K562 (cell line): ENCODE measurements around the gene MXRA7. TPM values are rescaled to one million over a fixed set of nuclear protein-coding genes. Genes with fewer than 3 reads are reported as not detected.

Experiments
- BHLHE40 ChIP-seq: IDR thresholded peaks from 2 replicates; pipeline ENCODE4 v1.6.1; 2011; ENCODE audit warnings: low read length, improper control_type of control experiment
- CTBP1 ChIP-seq: fragments of 450-650 bp; IDR thresholded peaks from 2 replicates; pipeline ENCODE4 v1.6.1; 2016; ENCODE audit warnings: borderline replicate concordance
- ETV1 ChIP-seq: fragments of 450-650 bp; conservative IDR thresholded peaks from 2 replicates; pipeline ENCODE4 v1.6.1; 2016; ENCODE audit warnings: missing genetic modification characterization, control low read depth, low read depth, missing compliant biosample characterization
- GABPA ChIP-seq: fragments of 200-800 bp; sonication (Bioruptor generic); conservative IDR thresholded peaks from 2 replicates; pipeline ENCODE4 v1.6.1; 2016; ENCODE audit warnings: low read depth, missing genetic modification characterization, missing compliant biosample characterization
- GABPB1 ChIP-seq: sonication (generic); formaldehyde crosslinking; IDR thresholded peaks from 2 replicates; pipeline ENCODE4 v1.8.0; 2022; ENCODE audit warnings: mild to moderate bottlenecking, missing genetic modification reagents
- KDM1A ChIP-seq, 2 experiments: fragments of 450-650 bp; IDR thresholded peaks; 2 replicates each; pipeline ENCODE4 v1.6.1; 2016; ENCODE audit warnings: mild to moderate bottlenecking in 2 of 2
- KLF10 ChIP-seq: fragments of 250-450 bp; sonication (Bioruptor Pico); IDR thresholded peaks from 2 replicates; pipeline ENCODE4 v1.6.1; 2021; ENCODE audit warnings: matching md5 sums
- KLF13 ChIP-seq: fragments of 450-650 bp; IDR thresholded peaks from 2 replicates; pipeline ENCODE4 v1.6.1; 2016; ENCODE audit warnings: missing genetic modification characterization, low read depth, mild to moderate bottlenecking, missing compliant biosample characterization, moderate library complexity, borderline replicate concordance
- L3MBTL2 ChIP-seq: fragments of 450-650 bp; IDR thresholded peaks from 2 replicates; pipeline ENCODE4 v1.6.1; 2016; ENCODE audit warnings: mild to moderate bottlenecking, moderate library complexity
- MTA2 ChIP-seq: fragments of 450-650 bp; IDR thresholded peaks from 2 replicates; pipeline ENCODE4 v1.6.1; 2016; ENCODE audit warnings: low read depth
- NCOR1 ChIP-seq: fragments of 450-650 bp; IDR thresholded peaks from 2 replicates; pipeline ENCODE4 v1.6.1; 2016; ENCODE audit warnings: mild to moderate bottlenecking, moderate library complexity
- NFIC ChIP-seq: fragments of 450-650 bp; IDR thresholded peaks from 2 replicates; pipeline ENCODE4 v1.6.1; 2017; ENCODE audit warnings: mild to moderate bottlenecking, inconsistent platforms
- PHTF2 ChIP-seq: fragments of 250-450 bp; sonication (Bioruptor Pico); IDR thresholded peaks from 2 replicates; pipeline ENCODE4 v1.5.0; 2021; ENCODE audit warnings: mild to moderate bottlenecking
- POLR2H ChIP-seq: IDR thresholded peaks from 2 replicates; pipeline ENCODE4 v1.6.1; 2016; ENCODE audit warnings: missing genetic modification characterization, low read depth, mild to moderate bottlenecking, control low read depth, missing compliant biosample characterization, moderate library complexity
- RCOR1 ChIP-seq, 2 experiments: IDR thresholded peaks; 2 replicates each; pipeline ENCODE4 v1.6.1; 2012; ENCODE audit warnings: low read depth in 2 of 2, low read length in 2 of 2, borderline replicate concordance in 1 of 2, improper control_type of control experiment in 1 of 2
- SIX5 ChIP-seq, 2 experiments: IDR thresholded peaks; 2 replicates each; pipeline ENCODE4 v1.6.1; 2011; ENCODE audit warnings: low read length in 2 of 2, borderline replicate concordance in 1 of 2, low read depth in 1 of 2, mild to moderate bottlenecking in 1 of 2, moderate library complexity in 1 of 2; ENCODE audit not compliant: insufficient read depth in 1 of 2
- SMARCB1 ChIP-seq: IDR thresholded peaks from 2 replicates; pipeline ENCODE4 v1.6.1; 2011; ENCODE audit warnings: improper control_type of control experiment, low read depth; ENCODE audit not compliant: insufficient read length
- TAL1 ChIP-seq: fragments of 450-650 bp; IDR thresholded peaks from 2 replicates; pipeline ENCODE4 v1.6.1; 2016; ENCODE audit warnings: mild to moderate bottlenecking
- TBL1XR1 ChIP-seq, 2 experiments: IDR thresholded peaks; 2 replicates each; pipeline ENCODE4 v1.6.1; 2012; ENCODE audit warnings: improper control_type of control experiment in 2 of 2, low read length in 2 of 2, mild to moderate bottlenecking in 1 of 2
- polyA plus RNA-seq, 8 experiments: library from polyadenylated mRNA; depleted of rRNA in 4 of 8; stranded (reverse) in 5 of 8; unstranded in 3 of 8; fragments of >200 nt; fragmentation: Nextera tagmentation in 2 of 8; fragmentation: Illumina TruSeq in 1 of 8; extraction: Ambion mirVana in 2 of 8; extraction: Trizol in 1 of 8; gene quantifications; 2 replicates each; pipeline versions ENCODE4 v1.2.1 to v1.2.3, GENCODE V29; 2011 to 2014; ENCODE audit warnings: inconsistent platforms in 1 of 8, missing spikeins in 1 of 8
- total RNA-seq, 7 experiments: library from RNA; depleted of rRNA in 6 of 7; stranded (reverse); fragments of >200 nt in 6 of 7; fragmentation: Illumina TruSeq in 2 of 7; extraction: Trizol in 2 of 7; gene quantifications; 2 replicates each; pipeline versions ENCODE4 v1.2.1 to v1.2.3, GENCODE V29; 2011 to 2021; ENCODE audit warnings: low replicate concordance in 1 of 7
- TF ChIP-seq, protein P1 (sequence below): sonication (generic); formaldehyde crosslinking; IDR thresholded peaks from 2 replicates; pipeline ENCODE4 v1.9.0; 2022; ENCODE audit warnings: mild to moderate bottlenecking, missing genetic modification reagents
- TF ChIP-seq, protein P2 (sequence below): fragments of 450-650 bp; formaldehyde crosslinking; IDR thresholded peaks from 2 replicates; pipeline ENCODE4 v1.4.0; 2020; ENCODE audit warnings: mild to moderate bottlenecking, moderate library complexity
- TF ChIP-seq, protein P3 (sequence below), 2 experiments: fragments of 450-650 bp in 1 of 2; sonication (generic) in 1 of 2; formaldehyde crosslinking in 1 of 2; IDR thresholded peaks in 1 of 2; conservative IDR thresholded peaks in 1 of 2; 2 replicates each; pipeline versions ENCODE4 v1.6.1 to v1.8.1; 2016 to 2023; ENCODE audit warnings: mild to moderate bottlenecking in 2 of 2, moderate library complexity in 2 of 2, inconsistent platforms in 1 of 2, missing genetic modification reagents in 1 of 2
- TF ChIP-seq, protein P4 (sequence below): sonication (generic); formaldehyde crosslinking; IDR thresholded peaks from 2 replicates; pipeline ENCODE4 v1.8.0; 2023; ENCODE audit warnings: mild to moderate bottlenecking, missing genetic modification reagents

MXRA7 gene
- total and polyA plus RNA-seq, 9 of the 15 experiments (the other 6 are each of a cell fraction or from before 2014, with no cell fraction given), result 2.6 to 38.4 (median 14.3) TPM

DNA sequence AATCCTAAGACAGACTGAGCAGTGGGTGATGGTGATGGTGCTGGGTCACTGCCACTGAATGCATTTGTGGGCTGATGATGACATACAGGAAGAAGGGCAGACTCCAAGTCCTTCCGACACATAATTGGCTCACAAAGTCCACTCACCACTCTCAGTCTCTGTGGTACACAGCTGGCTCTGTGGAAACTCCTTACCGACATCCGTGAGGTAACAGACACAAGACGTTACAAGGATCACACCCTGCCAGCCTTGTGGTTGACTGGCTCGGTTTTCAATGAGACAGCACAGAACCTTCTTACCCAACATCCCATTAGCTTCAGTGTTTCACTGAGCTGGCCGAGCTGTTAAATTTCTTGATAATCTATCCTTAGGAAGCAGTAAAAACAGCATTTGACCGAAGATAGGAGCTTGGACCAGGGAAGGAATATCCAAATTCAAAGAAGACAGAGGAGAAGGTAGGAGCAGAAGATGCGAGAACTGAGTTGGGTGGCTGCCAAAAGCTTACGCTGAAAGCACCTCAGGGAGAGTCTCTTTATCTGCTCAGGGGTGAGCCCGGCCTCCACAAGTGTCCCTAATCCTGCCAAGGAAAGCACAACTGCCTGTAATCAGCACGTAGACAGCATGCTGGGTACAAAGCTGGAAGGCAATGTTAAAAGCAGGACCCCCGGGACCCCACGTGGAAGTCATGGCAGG lies 5.5 kb upstream of the MXRA7 start (continued):
- TF ChIP-seq, protein P1, sequence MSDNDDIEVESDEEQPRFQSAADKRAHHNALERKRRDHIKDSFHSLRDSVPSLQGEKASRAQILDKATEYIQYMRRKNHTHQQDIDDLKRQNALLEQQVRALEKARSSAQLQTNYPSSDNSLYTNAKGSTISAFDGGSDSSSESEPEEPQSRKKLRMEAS (CRISPR knock-in tag), result 0 out of 2 replicates have a peak, but pooled peaks have one; percentile 5
- peak; percentile 72 for TF ChIP-seq NCOR1
- peak; percentile 22; the same call in 1 of the 2 replicates for TF ChIP-seq ETV1 (tag)
- TF ChIP-seq GABPB1 (CRISPR knock-in tag), result no peak
- peak; percentile 34; the same call in 1 of the 2 replicates for TF ChIP-seq GABPA (tag)
- TF ChIP-seq, protein P2, sequence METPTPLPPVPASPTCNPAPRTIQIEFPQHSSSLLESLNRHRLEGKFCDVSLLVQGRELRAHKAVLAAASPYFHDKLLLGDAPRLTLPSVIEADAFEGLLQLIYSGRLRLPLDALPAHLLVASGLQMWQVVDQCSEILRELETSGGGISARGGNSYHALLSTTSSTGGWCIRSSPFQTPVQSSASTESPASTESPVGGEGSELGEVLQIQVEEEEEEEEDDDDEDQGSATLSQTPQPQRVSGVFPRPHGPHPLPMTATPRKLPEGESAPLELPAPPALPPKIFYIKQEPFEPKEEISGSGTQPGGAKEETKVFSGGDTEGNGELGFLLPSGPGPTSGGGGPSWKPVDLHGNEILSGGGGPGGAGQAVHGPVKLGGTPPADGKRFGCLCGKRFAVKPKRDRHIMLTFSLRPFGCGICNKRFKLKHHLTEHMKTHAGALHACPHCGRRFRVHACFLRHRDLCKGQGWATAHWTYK (CRISPR knock-in tag), result peak; percentile 75; the same call in 1 of the 2 replicates
- no peak for TF ChIP-seq POLR2H
- TF ChIP-seq KDM1A (IDR thresholded peaks at IDR 0.05), result peak in 1 of 2 experiments; percentile 29; a peak in 1 of 4 replicates
- TF ChIP-seq, protein P3, sequence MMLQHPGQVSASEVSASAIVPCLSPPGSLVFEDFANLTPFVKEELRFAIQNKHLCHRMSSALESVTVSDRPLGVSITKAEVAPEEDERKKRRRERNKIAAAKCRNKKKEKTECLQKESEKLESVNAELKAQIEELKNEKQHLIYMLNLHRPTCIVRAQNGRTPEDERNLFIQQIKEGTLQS (IDR thresholded peaks at IDR 0.05), result peak; percentile 74
- TF ChIP-seq, protein P3 (CRISPR knock-in tag; conservative IDR thresholded peaks at IDR 0.05), result no peak
- TF ChIP-seq SIX5 (IDR thresholded peaks at IDR 0.05; ENCODE audit: borderline replicate concordance in 1 of 2, insufficient read depth in 1 of 2, low read depth in 1 of 2, low read length in 2 of 2), result no peak
- TF ChIP-seq RCOR1 (IDR thresholded peaks at IDR 0.05; ENCODE audit: borderline replicate concordance in 1 of 2, low read depth in 2 of 2, low read length in 2 of 2), result peak in 1 of 2 experiments; percentile 69; a peak in 2 of 4 replicates
- no peak for TF ChIP-seq PHTF2 (CRISPR knock-in tag)
- peak; percentile 97 for TF ChIP-seq NFIC
- TF ChIP-seq CTBP1, result 0 out of 2 replicates have a peak, but pooled peaks have one; percentile 21
- 0 out of 2 replicates have a peak, but pooled peaks have one; percentile 26 for TF ChIP-seq BHLHE40
- no peak for TF ChIP-seq SMARCB1
- TF ChIP-seq L3MBTL2, result 0 out of 2 replicates have a peak, but pooled peaks have one; percentile 22
- no peak for TF ChIP-seq KLF10 (CRISPR knock-in tag)
- no peak for TF ChIP-seq KLF13
- 0 out of 4 replicates have a peak, but pooled peaks of 1 of the 2 experiments have one; percentile 26 for TF ChIP-seq TBL1XR1 (IDR thresholded peaks at IDR 0.05; ENCODE audit: low read length in 2 of 2)
- TF ChIP-seq MTA2, result peak; percentile 54; the same call in 1 of the 2 replicates
- TF ChIP-seq, protein P4, sequence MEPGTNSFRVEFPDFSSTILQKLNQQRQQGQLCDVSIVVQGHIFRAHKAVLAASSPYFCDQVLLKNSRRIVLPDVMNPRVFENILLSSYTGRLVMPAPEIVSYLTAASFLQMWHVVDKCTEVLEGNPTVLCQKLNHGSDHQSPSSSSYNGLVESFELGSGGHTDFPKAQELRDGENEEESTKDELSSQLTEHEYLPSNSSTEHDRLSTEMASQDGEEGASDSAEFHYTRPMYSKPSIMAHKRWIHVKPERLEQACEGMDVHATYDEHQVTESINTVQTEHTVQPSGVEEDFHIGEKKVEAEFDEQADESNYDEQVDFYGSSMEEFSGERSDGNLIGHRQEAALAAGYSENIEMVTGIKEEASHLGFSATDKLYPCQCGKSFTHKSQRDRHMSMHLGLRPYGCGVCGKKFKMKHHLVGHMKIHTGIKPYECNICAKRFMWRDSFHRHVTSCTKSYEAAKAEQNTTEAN (CRISPR knock-in tag), result no peak
- peak; percentile 70; the same call in 1 of the 2 replicates for TF ChIP-seq TAL1
